HG03064 (cell line): ENCODE results near the gene NAV1.

Source experiments
- ATAC-seq: cut with Tn5 transposase; IDR thresholded peaks from one replicate; pipeline ENCODE4 v1.9.1; 2021; ENCODE audit warnings: low read depth; ENCODE audit not compliant: unreplicated experiment

Gene NAV1

GRCh38 chr1:201585093-201585483 lies 46.2 kb downstream of the NAV1 start:
- no peak for ATAC-seq

DNA sequence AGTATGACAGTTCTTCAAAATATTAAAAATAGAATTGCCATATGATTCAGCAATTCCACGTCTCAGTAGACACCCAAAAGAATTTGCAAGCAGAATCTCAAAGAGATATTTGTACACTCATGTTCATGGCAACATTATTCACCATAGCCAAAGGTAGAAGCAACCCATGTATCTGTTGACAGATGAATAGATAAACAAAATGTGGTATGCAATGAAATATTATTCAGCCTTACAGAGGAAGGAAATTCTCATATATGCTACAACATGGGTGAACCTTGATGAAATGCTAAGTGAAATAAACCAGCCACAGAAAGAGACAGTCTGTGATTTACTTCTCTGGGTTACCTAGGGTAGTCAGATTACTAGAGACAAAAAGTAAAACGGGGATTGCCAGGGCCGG lies 47.0 kb downstream of the NAV1 start:
- no peak for ATAC-seq

DNA sequence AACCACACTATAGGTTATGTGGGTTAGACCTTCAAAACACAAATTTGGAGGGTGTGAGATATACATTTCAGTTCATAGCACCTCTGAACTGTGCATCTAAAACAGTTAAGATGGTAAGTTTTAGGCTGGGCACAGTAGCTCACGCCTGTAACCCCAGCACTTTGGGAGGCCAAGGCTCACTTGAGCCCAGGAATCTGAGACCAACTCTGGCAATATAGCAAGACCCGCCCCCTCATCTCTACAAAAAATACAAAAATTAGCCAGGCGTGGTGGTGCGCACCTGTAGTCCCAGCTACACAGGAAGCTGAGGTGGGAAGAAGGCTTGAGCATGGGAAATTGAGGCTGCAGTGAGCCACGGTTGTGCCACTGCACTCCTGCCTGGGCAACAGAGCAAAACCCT lies 47.9 kb downstream of the NAV1 start:
- no peak for ATAC-seq

GRCh38 chr1:201587729-201588128 lies 48.8 kb downstream of the NAV1 start:
- no peak for ATAC-seq
